Inflammatory macrophage treated with lipopolysaccharide for 4 hours (primary cell): Measurements from ENCODE around the gene KIF4B.
"Not testable (repeated sequence)": the region's sequence is repeated elsewhere in the genome, so short reads cannot be mapped to it uniquely, and the experiment has no call there.

Source experiments
- DNase-seq: peaks from one replicate; pipeline ENCODE4 v3.0.0-alpha.2; 2020

Gene KIF4B, protein sequence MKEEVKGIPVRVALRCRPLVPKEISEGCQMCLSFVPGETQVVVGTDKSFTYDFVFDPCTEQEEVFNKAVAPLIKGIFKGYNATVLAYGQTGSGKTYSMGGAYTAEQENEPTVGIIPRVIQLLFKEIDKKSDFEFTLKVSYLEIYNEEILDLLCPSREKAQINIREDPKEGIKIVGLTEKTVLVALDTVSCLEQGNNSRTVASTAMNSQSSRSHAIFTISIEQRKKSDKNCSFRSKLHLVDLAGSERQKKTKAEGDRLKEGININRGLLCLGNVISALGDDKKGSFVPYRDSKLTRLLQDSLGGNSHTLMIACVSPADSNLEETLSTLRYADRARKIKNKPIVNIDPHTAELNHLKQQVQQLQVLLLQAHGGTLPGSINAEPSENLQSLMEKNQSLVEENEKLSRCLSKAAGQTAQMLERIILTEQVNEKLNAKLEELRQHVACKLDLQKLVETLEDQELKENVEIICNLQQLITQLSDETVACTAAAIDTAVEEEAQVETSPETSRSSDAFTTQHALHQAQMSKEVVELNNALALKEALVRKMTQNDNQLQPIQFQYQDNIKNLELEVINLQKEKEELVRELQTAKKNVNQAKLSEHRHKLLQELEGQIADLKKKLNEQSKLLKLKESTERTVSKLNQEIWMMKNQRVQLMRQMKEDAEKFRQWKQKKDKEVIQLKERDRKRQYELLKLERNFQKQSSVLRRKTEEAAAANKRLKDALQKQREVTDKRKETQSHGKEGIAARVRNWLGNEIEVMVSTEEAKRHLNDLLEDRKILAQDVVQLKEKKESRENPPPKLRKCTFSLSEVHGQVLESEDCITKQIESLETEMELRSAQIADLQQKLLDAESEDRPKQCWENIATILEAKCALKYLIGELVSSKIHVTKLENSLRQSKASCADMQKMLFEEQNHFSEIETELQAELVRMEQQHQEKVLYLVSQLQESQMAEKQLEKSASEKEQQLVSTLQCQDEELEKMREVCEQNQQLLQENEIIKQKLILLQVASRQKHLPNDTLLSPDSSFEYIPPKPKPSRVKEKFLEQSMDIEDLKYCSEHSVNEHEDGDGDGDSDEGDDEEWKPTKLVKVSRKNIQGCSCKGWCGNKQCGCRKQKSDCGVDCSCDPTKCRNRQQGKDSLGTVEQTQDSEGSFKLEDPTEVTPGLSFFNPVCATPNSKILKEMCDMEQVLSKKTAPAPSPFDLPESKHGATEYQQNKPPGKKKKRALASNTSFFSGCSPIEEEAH

DNA sequence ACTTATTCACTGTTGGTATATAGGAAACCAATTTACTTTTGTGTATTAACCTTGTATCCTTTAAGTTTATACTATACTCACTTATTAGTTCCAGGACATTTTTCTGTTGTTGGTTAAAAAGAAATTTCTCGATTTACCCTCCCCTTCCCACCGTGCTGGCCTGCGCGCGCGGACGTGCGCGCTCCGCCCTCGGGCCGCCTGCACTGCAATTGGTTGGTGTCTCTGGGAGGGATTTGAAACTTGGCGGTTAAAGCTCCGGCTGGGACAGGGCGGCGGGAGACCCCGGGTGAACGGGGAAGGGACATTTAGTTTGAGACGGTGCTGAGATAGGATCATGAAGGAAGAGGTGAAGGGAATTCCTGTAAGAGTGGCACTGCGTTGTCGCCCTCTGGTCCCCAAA, at the start of gene KIF4B:
Gene KIF4B, plus strand, starts transcription at position 230 of the 400 bp plus-strand sequence. Its CDS starts 105 bp downstream, at position 335.
- no peak for DNase-seq

DNA sequence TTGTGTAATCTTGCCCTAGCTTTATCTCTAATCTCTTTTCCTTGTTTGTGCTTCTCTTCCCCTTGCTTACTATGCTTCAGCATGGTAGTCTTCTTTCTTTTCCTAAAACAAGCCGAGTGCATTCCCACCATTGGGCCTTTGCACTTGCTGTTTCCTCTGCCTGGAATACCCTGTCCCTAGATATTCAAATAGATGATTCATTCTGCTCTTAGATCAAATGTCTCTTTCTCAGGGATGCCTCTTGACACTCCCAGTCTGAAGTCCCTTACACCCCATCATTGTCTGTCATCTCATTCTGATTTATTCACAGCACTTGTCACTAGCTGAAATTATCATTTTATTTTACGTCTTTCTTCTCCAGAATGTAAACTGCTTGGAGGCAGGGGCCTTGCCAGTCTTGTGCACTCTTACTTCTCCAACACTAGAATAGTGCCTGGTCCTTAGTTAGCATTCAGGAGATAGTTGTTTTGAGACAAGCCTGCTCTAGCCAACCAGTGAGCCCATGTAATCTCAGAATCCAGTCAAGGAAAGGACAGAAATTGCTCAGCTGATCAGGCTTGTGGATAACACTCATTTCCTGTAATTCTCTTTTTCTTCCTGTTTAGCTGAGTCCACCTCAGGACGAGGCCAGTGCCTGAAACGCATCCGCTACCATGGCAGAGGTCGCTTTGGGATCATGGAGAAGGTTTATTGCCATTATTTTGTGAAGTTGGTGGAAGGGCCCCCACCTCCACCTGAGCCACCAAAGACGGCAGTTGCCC, 47.3 kb upstream of the KIF4B start:
- no peak for DNase-seq

DNA sequence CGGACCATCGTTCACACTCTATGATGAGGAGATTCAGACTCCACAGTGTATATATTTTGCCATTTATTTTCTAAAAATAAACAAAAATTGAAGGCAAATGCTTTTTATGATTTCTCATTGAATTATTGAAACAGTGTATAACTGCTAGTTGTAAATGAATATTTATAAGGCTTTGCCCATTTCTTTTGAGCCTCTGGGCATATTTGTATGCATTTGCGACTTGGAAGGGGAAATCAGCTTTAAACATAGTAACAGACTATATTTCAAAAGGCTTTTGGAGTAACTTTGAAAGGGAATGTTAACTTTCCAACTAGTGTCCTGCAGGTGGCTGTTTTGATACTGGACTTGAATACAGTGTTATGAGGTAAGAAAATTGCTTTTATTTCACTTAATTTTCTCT, 46.7 kb upstream of the KIF4B start:
- no peak for DNase-seq

DNA sequence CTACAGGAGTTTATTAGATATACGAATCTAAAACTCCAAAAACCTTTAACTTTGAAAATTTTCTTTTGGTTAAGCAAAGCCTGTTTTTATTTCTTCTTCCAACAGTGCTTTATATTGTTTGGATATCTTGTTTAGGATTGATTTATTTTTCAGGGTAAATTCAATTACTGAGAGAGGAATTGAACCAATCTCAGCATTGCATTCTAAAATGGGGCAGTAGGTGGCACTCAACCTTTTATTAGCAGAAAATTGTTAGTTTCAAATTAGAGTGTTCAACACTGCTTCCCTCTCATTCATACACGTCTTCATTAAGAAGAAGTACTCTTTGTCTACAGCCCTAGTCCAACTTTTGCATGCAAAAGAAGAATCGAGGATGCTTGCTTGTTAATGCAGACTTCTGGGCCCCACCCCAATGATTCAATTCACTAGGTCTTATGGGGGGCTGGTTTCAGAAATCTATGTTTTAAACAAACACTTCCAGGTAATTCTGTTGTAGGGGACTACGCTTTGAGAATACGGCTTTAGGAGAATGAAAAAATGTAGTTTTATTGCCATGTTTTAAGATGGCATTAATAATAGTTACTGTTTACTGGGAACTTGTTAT, 46.0 kb upstream of the KIF4B start:
- DNase-seq, result peak; percentile 19

DNA sequence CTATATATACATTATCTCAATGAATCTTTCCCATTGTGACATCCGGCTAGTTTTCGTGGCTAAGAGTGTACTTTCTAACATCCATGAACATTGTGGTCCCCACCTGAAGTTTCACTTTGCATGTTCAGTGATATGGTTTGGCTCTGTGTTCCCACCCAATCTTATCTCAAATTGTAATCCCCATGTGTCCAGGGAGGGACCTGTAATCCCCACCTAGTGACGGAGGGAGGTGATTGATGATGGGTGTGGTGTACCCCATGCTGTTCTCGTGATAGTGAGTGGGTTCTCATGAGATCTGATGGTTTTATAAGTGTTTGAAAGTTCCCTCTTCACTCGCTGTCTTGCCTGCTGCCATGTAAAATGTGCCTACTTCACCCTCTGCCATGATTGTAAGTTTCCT, 44.6 kb upstream of the KIF4B start:
- no peak for DNase-seq

DNA sequence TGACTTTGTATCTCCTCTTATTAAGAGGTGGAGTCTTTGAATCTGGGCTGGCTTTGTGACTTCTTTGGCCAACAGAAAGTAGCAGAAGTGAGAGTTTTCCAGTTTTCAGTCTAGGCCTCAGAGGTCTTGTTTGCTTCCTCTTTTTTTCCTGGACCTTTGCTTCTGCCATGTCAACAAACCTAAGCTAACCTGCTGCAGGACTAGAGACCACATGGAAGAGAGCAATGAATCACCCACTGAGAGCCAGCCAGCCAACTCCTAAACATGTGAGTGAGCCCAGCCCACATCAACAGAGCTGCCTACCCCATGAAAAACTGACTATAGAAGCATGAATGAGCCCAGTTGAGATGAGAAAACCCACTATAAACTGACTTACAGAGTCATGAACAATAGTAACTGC, 42.8 kb upstream of the KIF4B start:
- no peak for DNase-seq

DNA sequence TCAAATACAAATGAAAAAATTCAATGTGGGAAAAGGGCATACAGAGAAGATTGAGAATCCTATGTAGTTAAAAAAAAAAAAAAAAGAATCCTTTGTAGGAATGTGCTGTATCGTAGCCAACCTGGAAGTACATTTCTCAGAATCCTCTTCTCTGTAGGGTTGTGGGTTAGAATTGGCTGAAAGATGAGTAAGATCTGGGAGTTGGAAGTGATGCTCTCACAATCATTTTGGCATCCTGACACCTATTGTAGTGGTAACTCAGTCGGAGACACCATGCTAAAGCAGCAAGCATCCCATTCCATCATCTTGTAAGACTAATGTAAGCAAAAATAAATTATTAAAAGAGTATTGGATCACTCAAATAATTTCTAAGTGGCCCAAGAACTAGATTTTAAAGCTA, 42.1 kb upstream of the KIF4B start:
- DNase-seq, result no peak

DNA sequence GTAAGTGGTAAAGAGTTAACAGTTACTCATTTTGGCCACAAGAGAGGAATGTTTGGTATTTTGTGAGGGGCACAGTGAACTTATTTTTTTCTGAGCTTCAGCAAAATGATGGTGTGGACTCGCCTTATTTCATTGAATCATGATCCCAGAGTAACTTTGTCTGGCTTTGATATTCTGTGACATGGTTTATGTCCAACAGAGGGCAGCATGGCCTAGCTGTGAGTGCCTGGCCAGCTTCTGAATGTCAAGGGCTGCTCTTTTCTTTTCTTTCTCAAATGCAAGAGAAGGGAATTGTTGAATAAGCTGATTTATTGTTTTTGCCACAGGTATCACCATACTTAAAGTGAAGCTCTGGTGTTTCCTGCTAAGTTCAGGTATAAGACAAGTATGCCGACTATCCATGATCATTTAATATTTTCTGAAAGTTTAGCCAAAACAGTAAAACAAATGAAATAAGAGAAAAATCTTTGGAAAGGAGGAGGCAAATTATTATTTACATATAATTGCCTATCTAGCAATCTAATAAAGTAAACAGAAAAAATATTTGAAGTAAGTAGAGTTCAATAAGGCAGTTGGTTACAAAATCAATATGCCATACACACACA, 41.0 kb upstream of the KIF4B start:
- no peak for DNase-seq

DNA sequence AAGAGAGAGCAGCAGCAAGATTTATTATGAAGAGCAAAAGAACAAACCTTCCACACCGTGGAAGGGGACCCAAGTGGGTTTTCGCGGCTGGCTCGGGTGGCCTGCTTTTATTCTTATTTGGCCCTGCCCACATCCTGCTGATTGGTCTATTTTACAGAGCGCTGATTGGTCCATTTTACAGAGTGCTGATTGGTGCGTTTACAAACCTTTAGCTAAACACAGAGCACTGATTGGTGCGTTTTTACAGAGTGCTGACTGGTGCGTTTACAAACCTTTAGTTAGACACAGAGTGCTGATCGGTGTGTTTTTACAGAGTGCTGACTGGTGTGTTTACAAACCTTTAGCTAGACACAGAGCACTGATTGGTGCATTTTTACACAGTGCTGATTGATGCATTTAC, 37.5 kb upstream of the KIF4B start:
- DNase-seq, result not testable (repeated sequence)

DNA sequence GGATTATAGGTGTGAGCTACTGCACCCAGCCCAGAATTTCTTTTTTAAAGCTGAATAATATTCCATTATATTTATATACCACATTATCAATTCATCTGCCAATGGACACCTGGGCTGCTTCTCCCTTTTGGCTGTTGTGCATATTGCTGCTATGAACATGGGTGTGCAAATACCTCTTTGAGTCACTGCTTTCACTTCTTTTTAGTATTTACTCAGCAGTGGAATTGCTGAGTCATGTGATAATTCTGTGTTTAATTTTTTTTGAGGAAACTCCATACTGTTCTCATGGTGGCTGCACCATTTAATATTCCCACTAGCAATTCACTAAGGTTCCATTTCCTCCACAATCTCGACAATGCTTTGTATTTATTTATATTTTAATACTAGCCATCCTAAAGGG, 36.1 kb upstream of the KIF4B start:
- peak; percentile 26 for DNase-seq

DNA sequence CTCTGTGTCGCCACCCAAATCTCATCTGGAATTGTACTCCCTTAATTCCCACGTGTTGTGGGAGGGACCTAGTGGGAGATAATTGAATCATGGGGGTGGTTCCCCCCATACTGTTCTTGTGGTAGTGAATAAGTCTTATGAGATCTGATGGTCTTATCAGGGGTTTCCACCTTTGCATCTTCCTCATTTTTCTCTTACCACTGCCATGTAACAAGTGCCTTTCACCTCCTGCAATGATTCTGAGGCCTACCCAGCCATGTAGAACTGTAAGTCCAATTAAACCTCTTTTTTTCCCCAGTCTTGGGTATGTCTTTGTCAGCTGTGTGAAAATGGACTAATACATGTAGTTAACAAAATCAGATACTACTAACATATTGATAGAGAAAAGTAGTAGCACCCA, 35.3 kb upstream of the KIF4B start:
- DNase-seq, result not testable (repeated sequence)

DNA sequence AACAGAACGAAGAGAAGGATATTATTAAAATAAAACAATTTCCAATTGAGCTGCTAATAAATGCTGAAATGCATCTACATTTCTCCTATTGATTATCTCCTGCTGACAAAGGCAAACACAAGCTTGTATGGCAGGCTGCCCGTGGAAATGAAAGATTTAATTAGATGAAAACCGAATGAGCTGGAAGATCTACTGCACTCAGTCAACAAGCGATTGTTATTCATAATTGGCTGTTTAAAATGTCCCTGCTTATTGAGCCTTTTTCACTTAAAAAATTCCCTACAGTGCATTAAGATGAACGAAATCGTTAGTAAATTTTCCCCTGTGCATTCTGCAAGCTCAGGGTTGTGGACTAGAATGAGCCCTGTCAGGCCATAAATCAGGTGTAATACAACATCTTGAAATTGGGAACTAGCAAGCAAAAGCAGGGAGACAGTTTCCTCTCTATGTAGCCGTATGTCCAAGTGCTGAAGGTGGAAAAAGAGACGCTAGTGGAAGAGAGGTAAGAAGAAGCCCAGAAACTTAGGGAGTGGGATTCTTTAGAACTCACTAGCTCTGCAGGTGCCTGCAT, 28.5 kb upstream of the KIF4B start:
- no peak for DNase-seq

DNA sequence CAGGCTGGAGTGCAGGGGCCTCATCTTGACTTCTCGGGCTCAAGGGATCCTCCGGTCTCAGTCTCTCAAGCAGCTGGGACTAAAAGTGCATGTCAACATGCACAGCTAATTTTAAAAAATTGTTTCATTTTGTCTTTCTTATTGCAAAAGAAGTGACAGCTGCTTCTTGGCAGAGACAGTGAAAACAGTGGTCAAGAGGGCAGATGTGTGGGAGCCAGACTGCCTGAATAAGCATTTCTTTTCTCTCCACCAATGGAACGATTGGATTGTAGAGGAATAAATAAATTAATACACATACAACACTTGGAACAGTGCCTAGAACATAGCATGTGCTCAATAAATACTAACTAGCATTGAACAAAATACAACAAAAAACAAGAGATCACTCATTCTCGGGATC, 27.4 kb upstream of the KIF4B start:
- DNase-seq, result no peak

DNA sequence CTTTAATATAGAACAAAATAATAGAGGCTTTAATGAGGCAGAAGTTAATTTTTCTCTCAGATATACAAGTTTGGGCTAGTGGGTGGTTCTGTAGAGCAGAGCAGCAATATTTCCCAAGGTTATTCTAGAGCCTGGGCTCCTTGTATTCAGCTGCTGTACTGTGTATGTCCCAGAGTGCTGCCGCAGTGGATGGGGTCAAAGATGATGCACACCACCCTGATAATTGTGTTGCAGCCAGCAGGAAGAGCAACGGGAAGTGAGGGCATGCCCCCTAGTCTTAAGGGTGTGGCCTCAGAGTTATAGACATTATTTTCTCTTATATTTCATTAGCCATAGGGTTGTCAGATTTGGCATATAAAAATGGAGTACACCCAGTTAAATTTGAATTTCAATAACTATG, 23.9 kb upstream of the KIF4B start:
- DNase-seq, result no peak

DNA sequence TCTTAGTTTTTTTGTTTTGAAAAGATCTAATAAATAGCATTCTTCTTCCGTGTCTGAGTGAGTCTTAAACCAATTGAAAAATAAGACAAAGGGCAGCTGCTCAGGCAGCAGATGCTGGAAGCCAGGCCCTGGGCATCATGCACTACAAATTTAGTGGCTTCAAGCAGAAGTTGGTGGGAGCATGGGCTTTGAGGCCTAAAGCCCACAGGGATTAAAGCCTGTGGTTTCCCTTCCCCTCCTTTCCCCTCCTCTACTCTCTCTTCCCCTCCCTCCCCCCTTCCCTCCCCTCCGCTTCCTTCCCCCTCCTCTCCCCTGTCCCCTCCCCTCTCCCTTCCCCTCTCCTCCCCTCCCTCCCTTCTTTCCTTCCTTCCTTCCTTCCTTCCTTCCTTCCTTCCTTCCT, 20.1 kb upstream of the KIF4B start:
- no peak for DNase-seq

DNA sequence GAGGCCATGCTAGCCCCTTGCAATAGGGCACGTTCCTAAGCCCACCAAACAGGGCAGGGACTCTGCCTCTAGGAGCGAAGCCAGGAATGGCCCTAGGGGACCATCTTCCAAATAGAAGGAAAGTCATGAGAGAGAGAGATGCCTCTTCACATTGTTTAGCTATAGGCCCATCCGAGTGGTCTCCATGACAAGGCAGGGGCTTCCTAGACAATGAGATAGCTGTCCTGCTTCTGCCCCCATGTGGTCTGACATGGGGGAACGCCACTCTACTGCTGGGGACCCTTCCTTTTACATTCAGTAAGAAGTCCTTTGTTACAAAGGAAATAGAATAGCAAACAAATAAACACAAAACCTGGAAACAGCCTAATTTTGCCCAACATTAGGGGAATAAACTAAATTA, 17.9 kb upstream of the KIF4B start:
- DNase-seq, result no peak

DNA sequence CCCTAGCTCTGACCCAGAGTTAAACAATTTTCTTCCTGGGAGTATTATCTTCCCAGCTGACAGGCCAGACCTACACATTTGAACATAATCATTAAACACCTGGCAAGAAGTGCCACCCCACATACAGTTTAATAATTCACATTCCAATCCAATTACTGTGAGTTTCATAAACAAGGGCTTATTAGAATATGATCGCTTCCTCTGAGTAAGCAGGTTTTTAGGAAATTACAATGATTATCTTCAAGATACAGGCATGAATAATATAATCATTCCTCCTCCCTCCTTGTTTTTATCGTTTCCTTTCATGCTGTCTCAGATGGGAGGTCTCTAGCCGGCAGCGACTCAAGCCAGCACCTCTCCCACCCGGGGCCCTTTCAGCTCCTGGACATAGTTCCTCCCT, 15.8 kb upstream of the KIF4B start:
- DNase-seq, result no peak

DNA sequence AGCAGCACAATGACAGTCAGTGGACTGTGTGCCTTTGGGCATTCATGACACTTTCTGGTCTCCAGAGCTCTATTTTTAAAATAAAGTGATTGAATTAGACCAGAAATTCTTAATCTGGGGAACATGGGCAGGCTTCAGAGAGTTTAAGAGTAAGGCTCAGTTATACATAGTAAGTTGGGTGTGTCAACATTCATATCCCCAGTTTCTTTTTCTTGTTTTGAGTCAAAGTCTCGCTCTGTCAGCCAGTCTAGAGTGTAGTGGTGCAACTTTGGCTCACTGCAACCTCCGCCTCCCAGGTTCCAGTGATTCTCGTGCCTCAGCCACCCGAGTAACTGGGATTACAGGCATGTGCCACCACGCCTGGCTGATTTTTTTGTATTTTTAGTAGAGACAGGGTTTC, 13.7 kb upstream of the KIF4B start:
- no peak for DNase-seq

DNA sequence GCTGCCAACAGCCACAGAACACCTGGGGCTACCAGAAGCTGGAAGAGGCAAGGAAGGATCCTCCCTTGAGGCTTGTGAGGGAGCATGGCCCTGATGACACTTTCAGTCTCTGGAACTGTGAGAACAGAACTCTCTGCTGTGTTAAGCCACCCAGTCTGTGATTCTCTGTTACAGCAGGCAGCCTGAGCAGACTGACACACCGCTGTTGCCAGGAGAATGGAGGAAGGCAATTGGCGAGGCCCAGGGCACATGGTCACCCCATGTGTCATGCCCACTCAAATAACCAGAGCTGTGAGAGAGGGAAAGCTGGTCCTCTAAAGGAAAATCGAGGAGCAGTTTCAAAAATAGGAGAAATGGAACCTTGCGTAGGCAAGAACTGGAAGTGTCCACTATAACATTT, 12.0 kb upstream of the KIF4B start:
- no peak for DNase-seq

DNA sequence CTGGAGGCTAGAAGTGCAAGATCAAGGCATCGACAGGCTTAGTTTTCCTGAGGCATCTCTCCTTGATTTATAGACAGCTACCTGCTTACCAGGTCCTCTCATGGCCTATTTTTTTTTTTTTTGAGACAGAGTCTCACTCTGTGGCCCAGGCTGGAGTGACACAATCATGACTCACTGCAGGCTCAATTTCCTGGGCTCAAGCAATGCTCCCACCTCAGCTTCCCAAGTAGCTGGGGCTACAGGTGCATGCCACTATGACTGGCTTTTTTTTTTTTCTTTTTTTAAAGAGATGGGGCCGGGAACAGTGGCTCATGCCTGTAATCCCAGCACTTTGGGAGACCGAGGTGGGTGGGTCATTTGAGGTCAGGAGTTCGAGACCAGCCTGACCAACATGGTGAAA, 10.8 kb upstream of the KIF4B start:
- DNase-seq, result not testable (repeated sequence)

DNA sequence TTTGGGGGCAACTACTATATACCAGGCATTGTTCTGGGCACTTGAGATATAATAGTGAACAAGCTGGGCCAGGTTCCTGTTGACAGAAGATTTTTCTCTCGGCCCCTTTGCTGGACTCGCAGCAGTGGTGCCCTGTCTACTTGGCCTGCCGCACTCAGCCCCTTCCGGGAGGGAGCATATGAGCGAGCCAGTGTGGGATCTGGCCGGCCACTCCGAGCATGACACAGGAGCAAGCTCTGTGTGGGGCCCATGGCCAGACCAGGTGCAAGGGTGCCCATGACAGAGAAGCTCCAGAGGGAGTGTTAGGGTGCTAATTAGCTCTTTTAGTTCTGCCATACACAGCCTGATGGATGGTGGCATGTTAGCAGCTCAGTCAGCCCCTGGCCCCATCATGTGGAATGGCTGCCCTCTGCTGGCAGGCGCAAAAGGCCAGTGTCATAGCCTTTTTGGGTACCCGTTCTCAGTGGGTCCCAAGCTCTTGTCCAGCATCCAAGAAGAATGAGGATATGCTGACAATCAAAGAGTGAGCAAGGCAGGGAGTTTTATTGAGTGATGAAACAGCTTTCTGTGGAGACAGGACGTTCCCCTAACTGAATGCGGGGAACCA, 9.3 kb upstream of the KIF4B start:
- DNase-seq, result peak; percentile 11
